GM19239 (cell line): ENCODE measurements around the gene HLA-DOB.
"Not testable (repeated sequence)": the region's sequence is repeated elsewhere in the genome, so short reads cannot be mapped to it uniquely, and the experiment has no call there.

ENCODE experiments used
- DNase-seq: peaks from one replicate; pipeline ENCODE4 v3.0.0; 2011; ENCODE audit warnings: low spot score; ENCODE audit not compliant: insufficient read length
- FAIRE-seq: peaks from 2 replicates; lab custom pipeline; 2011; peaks lifted over from hg19 to GRCh38; lab: Jason Lieb, UNC

Gene HLA-DOB

GRCh38 chr6:32815996-32816395 is 806 bp downstream of the HLA-DOB start:
- DNase-seq (no peak), FAIRE-seq (peak; percentile 97)

GRCh38 chr6:32815115-32815514 is 1.7 kb downstream of the HLA-DOB start:
- FAIRE-seq (peak; percentile 62), DNase-seq (no peak)

- no peak for DNase-seq
- peak; percentile 84 for FAIRE-seq
Observed at GRCh38 chr6:32814145-32814544, 2.7 kb downstream of the HLA-DOB start.

GRCh38 chr6:32809171-32809570 is 7.6 kb downstream of the HLA-DOB start:
- no peak for DNase-seq
- FAIRE-seq: no peak

- FAIRE-seq: no peak
- DNase-seq: no peak
Observed at GRCh38 chr6:32807020-32807580, 9.7 kb downstream of the HLA-DOB start.

GRCh38 chr6:32805404-32805803 is 11.4 kb downstream of the HLA-DOB start:
- not testable (repeated sequence) for DNase-seq, FAIRE-seq

GRCh38 chr6:32803416-32803815 is 13.4 kb downstream of the HLA-DOB start:
- FAIRE-seq: no peak

GRCh38 chr6:32799740-32800139 is 17.1 kb downstream of the HLA-DOB start:
- no peak for FAIRE-seq

More at GRCh38 chr6:32803416-32803815, 13.4 kb downstream of the HLA-DOB start:
- DNase-seq: no peak

GRCh38 chr6:32799168-32799567 is 17.6 kb downstream of the HLA-DOB start:
- FAIRE-seq (no peak), DNase-seq (no peak)

More at GRCh38 chr6:32799740-32800139, 17.1 kb downstream of the HLA-DOB start:
- DNase-seq: no peak

GRCh38 chr6:32796848-32797776 is 19.7 kb downstream of the HLA-DOB start:
- FAIRE-seq: peak; percentile 99
- DNase-seq: no peak

GRCh38 chr6:32794510-32794909 is 22.3 kb downstream of the HLA-DOB start:
- FAIRE-seq (no peak), DNase-seq (no peak)

- no peak for FAIRE-seq
Observed at GRCh38 chr6:32792901-32793435, 23.8 kb downstream of the HLA-DOB start.

GRCh38 chr6:32790306-32790705 is 26.5 kb downstream of the HLA-DOB start:
- FAIRE-seq (no peak), DNase-seq (no peak)

More at GRCh38 chr6:32792901-32793435, 23.8 kb downstream of the HLA-DOB start:
- no peak for DNase-seq

GRCh38 chr6:32785781-32786533 is 30.8 kb downstream of the HLA-DOB start:
- DNase-seq: peak; percentile 30
- peak; percentile 85 for FAIRE-seq

GRCh38 chr6:32782923-32783322 is 33.9 kb downstream of the HLA-DOB start:
- DNase-seq, FAIRE-seq: not testable (repeated sequence)

- DNase-seq (no peak), FAIRE-seq (no peak)
Observed at GRCh38 chr6:32779036-32779435, 37.8 kb downstream of the HLA-DOB start.

- DNase-seq (no peak), FAIRE-seq (no peak)
Observed at GRCh38 chr6:32775071-32775470, 41.7 kb downstream of the HLA-DOB start.

- no peak for FAIRE-seq
Observed at GRCh38 chr6:32774426-32774825, 42.4 kb downstream of the HLA-DOB start.

GRCh38 chr6:32772656-32773055 is 44.1 kb downstream of the HLA-DOB start:
- FAIRE-seq (peak; percentile 23), DNase-seq (no peak)

More at GRCh38 chr6:32774426-32774825, 42.4 kb downstream of the HLA-DOB start:
- DNase-seq: no peak

GRCh38 chr6:32764048-32764447 is 52.8 kb downstream of the HLA-DOB start:
- no peak for FAIRE-seq
- DNase-seq: no peak
